ENCODE measurements around the gene SPDEF. TPM values are rescaled to one million over a fixed set of nuclear protein-coding genes. Genes with fewer than 3 reads are reported as not detected.

SPDEF gene
- total and polyA plus RNA-seq, 2 donors (not counting 1 experiment from before 2014, with no cell fraction given): under 0.01 to 0.03 TPM

DNA sequence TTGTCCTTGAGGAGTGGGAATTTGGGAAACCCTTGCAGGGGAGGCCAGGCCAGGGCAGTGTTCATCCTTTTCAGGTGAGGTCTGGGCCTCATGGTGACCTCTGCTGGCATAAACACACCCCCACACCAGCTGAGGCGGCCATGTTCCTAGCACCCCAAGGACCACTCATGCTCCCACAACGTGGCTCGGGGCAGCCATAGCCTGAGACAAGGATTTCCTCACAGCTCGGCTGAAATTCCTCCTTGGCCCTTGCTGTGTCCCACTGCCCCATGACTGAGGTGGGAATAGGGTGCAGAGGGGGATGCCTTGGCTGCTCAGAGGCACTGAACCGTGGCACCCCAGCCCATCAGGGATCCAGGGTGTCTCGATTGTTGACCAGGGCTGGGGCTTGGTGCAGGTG is 27.3 kb upstream of the SPDEF start:
- Histone ChIP-seq H2AFZ (ENCODE audit: low read length) (no peak overlapping the region), H3K36me3 (ENCODE audit: control insufficient read depth, insufficient read depth, low read length) (no peaks in the 10 kb centered on the region), H3K9me3 (ENCODE audit: control insufficient read depth, insufficient read depth, low read depth, low read length) (no peaks in the 10 kb centered on the region), H4K20me1 (ENCODE audit: control insufficient read depth, extremely low read depth, insufficient read depth, low read length) (no peaks in the 10 kb centered on the region), H3K79me2 (ENCODE audit: control insufficient read depth, insufficient read depth, low read length) (no peaks in the 10 kb centered on the region), H3K27ac (ENCODE audit: insufficient read depth, low read length) (no peak overlapping the region), H3K4me1 (ENCODE audit: control insufficient read depth, extremely low read depth, insufficient read depth, low read length) (peaks cover 5% of the 10 kb centered on the region), H3K9ac (ENCODE audit: insufficient read depth, low read length) (no peak overlapping the region), H3K4me2 (ENCODE audit: extremely low read depth, insufficient read depth, low read length) (no peak overlapping the region), H3K27me3 (ENCODE audit: control insufficient read depth, insufficient read depth, low read length) (no peaks in the 10 kb centered on the region), H3K4me3 (replicated peaks in 1 of 4; ENCODE audit: control extremely low read depth in 1 of 4, insufficient read depth in 1 of 4, low read depth in 3 of 4, low read length in 4 of 4) (no peak overlapping the region)
- TF ChIP-seq, protein P1, sequence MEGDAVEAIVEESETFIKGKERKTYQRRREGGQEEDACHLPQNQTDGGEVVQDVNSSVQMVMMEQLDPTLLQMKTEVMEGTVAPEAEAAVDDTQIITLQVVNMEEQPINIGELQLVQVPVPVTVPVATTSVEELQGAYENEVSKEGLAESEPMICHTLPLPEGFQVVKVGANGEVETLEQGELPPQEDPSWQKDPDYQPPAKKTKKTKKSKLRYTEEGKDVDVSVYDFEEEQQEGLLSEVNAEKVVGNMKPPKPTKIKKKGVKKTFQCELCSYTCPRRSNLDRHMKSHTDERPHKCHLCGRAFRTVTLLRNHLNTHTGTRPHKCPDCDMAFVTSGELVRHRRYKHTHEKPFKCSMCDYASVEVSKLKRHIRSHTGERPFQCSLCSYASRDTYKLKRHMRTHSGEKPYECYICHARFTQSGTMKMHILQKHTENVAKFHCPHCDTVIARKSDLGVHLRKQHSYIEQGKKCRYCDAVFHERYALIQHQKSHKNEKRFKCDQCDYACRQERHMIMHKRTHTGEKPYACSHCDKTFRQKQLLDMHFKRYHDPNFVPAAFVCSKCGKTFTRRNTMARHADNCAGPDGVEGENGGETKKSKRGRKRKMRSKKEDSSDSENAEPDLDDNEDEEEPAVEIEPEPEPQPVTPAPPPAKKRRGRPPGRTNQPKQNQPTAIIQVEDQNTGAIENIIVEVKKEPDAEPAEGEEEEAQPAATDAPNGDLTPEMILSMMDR (conservative IDR thresholded peaks at IDR 0.05 in 1 of 2, IDR thresholded peaks at IDR 0.05 in 1 of 2; ENCODE audit: low read depth in 1 of 2, low read length in 2 of 2): peak in 1 of 2 donors; percentile 32
- TF ChIP-seq EZH2 (IDR thresholded peaks at IDR 0.05; ENCODE audit: low read length, missing control alignments): no peak
- no peak for DNase-seq (ENCODE audit: low read depth in 2 of 2)

DNA sequence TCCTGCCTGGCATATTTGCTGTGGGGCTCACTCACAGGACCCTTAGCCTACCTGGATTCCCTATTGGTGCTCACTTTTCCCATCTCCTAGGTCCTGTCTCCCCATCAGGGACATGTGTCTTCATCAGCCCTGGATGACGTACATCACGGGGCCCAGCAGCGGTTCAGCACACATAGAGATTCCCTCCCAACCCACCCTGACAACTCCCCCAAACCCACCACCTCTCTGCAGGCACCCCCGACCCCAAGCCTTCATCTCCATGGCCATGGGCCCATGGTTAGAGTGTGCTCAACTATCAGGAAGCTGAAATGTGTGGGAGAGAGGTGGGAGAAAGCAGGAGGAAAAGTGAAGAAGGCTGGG is 25.4 kb upstream of the SPDEF start:
- no peak for DNase-seq (ENCODE audit: low read depth in 2 of 2)
- H3K9me3 ChIP-seq (ENCODE audit: control insufficient read depth, insufficient read depth, low read depth, low read length): no peaks in the 10 kb centered on the region
- H4K20me1 ChIP-seq (ENCODE audit: control insufficient read depth, extremely low read depth, insufficient read depth, low read length): no peaks in the 10 kb centered on the region
- H3K4me1 ChIP-seq (ENCODE audit: control insufficient read depth, extremely low read depth, insufficient read depth, low read length): peaks cover 5% of the 10 kb centered on the region
- H3K36me3 ChIP-seq (ENCODE audit: control insufficient read depth, insufficient read depth, low read length): no peaks in the 10 kb centered on the region
- H2AFZ ChIP-seq (ENCODE audit: low read length): no peak overlapping the region
- TF ChIP-seq, protein P1 (conservative IDR thresholded peaks at IDR 0.05 in 1 of 2, IDR thresholded peaks at IDR 0.05 in 1 of 2; ENCODE audit: low read depth in 1 of 2, low read length in 2 of 2): no peak
- no peak for TF ChIP-seq EZH2 (IDR thresholded peaks at IDR 0.05; ENCODE audit: low read length, missing control alignments)
- H3K79me2 ChIP-seq (ENCODE audit: control insufficient read depth, insufficient read depth, low read length): no peaks in the 10 kb centered on the region
- no peaks in the 10 kb centered on the region for H3K27me3 ChIP-seq (ENCODE audit: control insufficient read depth, insufficient read depth, low read length)
- no peak overlapping the region for H3K4me2 ChIP-seq (ENCODE audit: extremely low read depth, insufficient read depth, low read length)
- no peak overlapping the region for H3K9ac ChIP-seq (ENCODE audit: insufficient read depth, low read length)
- H3K4me3 ChIP-seq (replicated peaks in 1 of 4; ENCODE audit: control extremely low read depth in 1 of 4, insufficient read depth in 1 of 4, low read depth in 3 of 4, low read length in 4 of 4): no peak overlapping the region
- H3K27ac ChIP-seq (ENCODE audit: insufficient read depth, low read length): no peak overlapping the region

DNA sequence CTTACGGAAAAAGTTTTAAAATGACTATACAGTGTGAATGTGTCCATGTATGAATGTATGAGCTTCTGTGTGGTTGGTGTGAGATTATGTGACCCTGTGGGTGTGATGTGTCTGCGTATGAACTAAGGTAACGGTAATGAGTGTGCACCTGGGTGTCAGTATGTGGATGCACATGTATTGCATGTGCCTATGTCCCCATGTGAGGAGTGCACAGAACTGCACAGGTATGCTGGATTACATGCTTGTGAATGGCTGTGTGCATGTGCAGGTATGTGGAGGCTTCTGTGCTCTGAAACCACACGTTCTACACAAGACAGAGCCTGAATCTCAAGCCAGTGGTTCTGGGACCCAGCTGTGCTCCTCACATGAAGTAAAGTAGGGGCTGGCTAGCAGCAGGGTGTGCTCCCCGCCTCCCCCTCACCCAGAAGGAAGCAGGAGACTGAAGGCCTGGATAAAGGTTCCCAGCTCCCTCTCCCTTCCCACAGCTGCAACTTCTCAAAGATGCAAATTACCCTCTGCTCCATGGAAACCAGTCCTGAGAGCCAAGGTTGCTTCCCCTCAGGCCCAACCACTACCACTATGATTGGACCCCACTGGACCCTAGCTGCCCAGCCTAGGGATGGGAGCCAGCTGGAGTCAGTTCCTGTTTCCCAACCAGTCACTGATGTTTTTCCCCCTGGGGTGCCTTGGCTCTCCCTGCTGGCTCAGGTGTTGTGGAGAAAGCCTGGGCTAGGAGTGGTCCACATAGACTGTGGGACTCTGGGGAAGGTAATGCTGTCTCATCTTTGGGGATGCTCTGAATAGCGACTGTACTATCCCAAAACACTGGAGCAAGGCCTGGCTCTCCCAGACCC is 24.8 kb upstream of the SPDEF start:
- peak; percentile 22 to 50 for DNase-seq (ENCODE audit: low read depth in 2 of 2)
- Histone ChIP-seq H3K36me3 (ENCODE audit: control insufficient read depth, insufficient read depth, low read length) (no peaks in the 10 kb centered on the region), H3K27me3 (ENCODE audit: control insufficient read depth, insufficient read depth, low read length) (no peaks in the 10 kb centered on the region), H3K4me3 (replicated peaks in 1 of 4; ENCODE audit: control extremely low read depth in 1 of 4, insufficient read depth in 1 of 4, low read depth in 3 of 4, low read length in 4 of 4) (no peak overlapping the region), H2AFZ (ENCODE audit: low read length) (no peak overlapping the region), H3K27ac (ENCODE audit: insufficient read depth, low read length) (no peak overlapping the region), H3K9ac (ENCODE audit: insufficient read depth, low read length) (no peak overlapping the region), H3K9me3 (ENCODE audit: control insufficient read depth, insufficient read depth, low read depth, low read length) (no peaks in the 10 kb centered on the region), H3K4me2 (ENCODE audit: extremely low read depth, insufficient read depth, low read length) (no peak overlapping the region), H3K4me1 (ENCODE audit: control insufficient read depth, extremely low read depth, insufficient read depth, low read length) (peaks cover 5% of the 10 kb centered on the region), H4K20me1 (ENCODE audit: control insufficient read depth, extremely low read depth, insufficient read depth, low read length) (no peaks in the 10 kb centered on the region), H3K79me2 (ENCODE audit: control insufficient read depth, insufficient read depth, low read length) (no peaks in the 10 kb centered on the region)
- TF ChIP-seq, protein P1 (conservative IDR thresholded peaks at IDR 0.05 in 1 of 2, IDR thresholded peaks at IDR 0.05 in 1 of 2; ENCODE audit: low read depth in 1 of 2, low read length in 2 of 2): no peak
- TF ChIP-seq EZH2 (IDR thresholded peaks at IDR 0.05; ENCODE audit: low read length, missing control alignments): no peak

Data from fibroblast of lung (primary cell).